GM23338 (cell line): Measurements from ENCODE around the gene COLQ. TPM values are rescaled to one million over a fixed set of nuclear protein-coding genes. Genes with fewer than 3 reads are reported as not detected.

ENCODE experiments used
- ATAC-seq: fragments of 200-7000 bp; cut with Tn5 transposase; 3 replicates; pipeline ENCODE4 v1.9.1; 2020
- DNase-seq: peaks from one replicate; pipeline ENCODE4 v3.0.0-alpha.2; 2015; ENCODE audit warnings: low spot score
- H2AFZ ChIP-seq: fragments of 200-600 bp; sonication (generic); 2 replicates; pipeline ENCODE4 v1.8.0; 2016; ENCODE audit warnings: antibody characterized with exemption, mild to moderate bottlenecking, moderate library complexity
- H3F3A ChIP-seq: fragments of 200-600 bp; sonication (generic); replicated peaks from 2 replicates; pipeline ENCODE4 v1.8.0; 2017; ENCODE audit warnings: antibody characterized with exemption, mixed run types, low read depth
- H3K27ac ChIP-seq: fragments of 200-600 bp; sonication (generic); 2 replicates; pipeline ENCODE4 v1.6.1; 2016; ENCODE audit warnings: low read depth
- H3K27me3 ChIP-seq: fragments of 200-600 bp; sonication (generic); 2 replicates; pipeline ENCODE4 v1.8.0; 2016; ENCODE audit warnings: mild to moderate bottlenecking, mixed run types, moderate library complexity; ENCODE audit not compliant: insufficient read depth
- H3K36me3 ChIP-seq: fragments of 200-600 bp; sonication (generic); 2 replicates; pipeline ENCODE4 v1.8.0; 2016; ENCODE audit warnings: mild to moderate bottlenecking; ENCODE audit not compliant: insufficient read depth
- H3K4me1 ChIP-seq: fragments of 200-600 bp; sonication (generic); 2 replicates; pipeline ENCODE4 v1.8.0; 2016; ENCODE audit warnings: mild to moderate bottlenecking, moderate library complexity; ENCODE audit not compliant: insufficient read depth
- H3K4me2 ChIP-seq: fragments of 200-600 bp; sonication (generic); 2 replicates; pipeline ENCODE4 v1.7.1; 2017; ENCODE audit warnings: mixed run types
- H3K4me3 ChIP-seq: fragments of 200-600 bp; sonication (generic); 2 replicates; pipeline ENCODE4 v1.6.1; 2016; ENCODE audit warnings: mixed run types
- H3K79me2 ChIP-seq: fragments of 200-600 bp; sonication (generic); replicated peaks from 2 replicates; pipeline ENCODE4 v1.8.0; 2017; ENCODE audit warnings: mild to moderate bottlenecking; ENCODE audit not compliant: insufficient read depth
- H3K9me2 ChIP-seq: fragments of 200-600 bp; sonication (generic); 2 replicates; pipeline ENCODE4 v1.8.0; 2017; ENCODE audit not compliant: insufficient read depth
- H4K20me1 ChIP-seq: fragments of 200-600 bp; sonication (generic); replicated peaks from 2 replicates; pipeline ENCODE4 v1.8.0; 2017; ENCODE audit warnings: mild to moderate bottlenecking; ENCODE audit not compliant: insufficient read depth
- H3K27ac Mint-ChIP-seq: 2 replicates; pipeline ENCODE4 v1.8.0; 2020; ENCODE audit warnings: inconsistent platforms, mild to moderate bottlenecking, moderate library complexity, mixed read lengths
- H3K27me3 Mint-ChIP-seq: 3 replicates; pipeline ENCODE4 v1.8.0; 2022; ENCODE audit warnings: low read depth, mild to moderate bottlenecking, moderate library complexity, mixed read lengths, inconsistent platforms; ENCODE audit not compliant: insufficient read depth, poor library complexity
- H3K36me3 Mint-ChIP-seq: 3 replicates; pipeline ENCODE4 v1.8.0; 2021; ENCODE audit warnings: low read depth, mild to moderate bottlenecking, inconsistent platforms, moderate library complexity, mixed read lengths
- H3K4me1 Mint-ChIP-seq: 3 replicates; pipeline ENCODE4 v1.8.0; 2020; ENCODE audit warnings: mild to moderate bottlenecking, inconsistent platforms, mixed read lengths
- H3K4me3 Mint-ChIP-seq: 3 replicates; pipeline ENCODE4 v1.8.0; 2021; ENCODE audit warnings: moderate library complexity, mild to moderate bottlenecking, inconsistent platforms, mixed read lengths
- H3K9me3 Mint-ChIP-seq: 3 replicates; pipeline ENCODE4 v1.8.0; 2020; ENCODE audit warnings: moderate library complexity, mild to moderate bottlenecking, inconsistent platforms, mixed read lengths
- CREB1 ChIP-seq: fragments of 250-450 bp; sonication (Bioruptor Pico); IDR thresholded peaks from 2 replicates; pipeline ENCODE4 v1.5.0; 2020; ENCODE audit warnings: low read depth, mild to moderate bottlenecking, moderate library complexity
- EZH2 ChIP-seq: fragments of 200-600 bp; sonication (generic); IDR thresholded peaks from one replicate; pipeline ENCODE4 v1.8.0; 2017; ENCODE audit warnings: antibody characterized with exemption, mild to moderate bottlenecking, low read depth; ENCODE audit not compliant: unreplicated experiment
- EZH2phosphoT487 ChIP-seq: fragments of 200-600 bp; sonication (generic); IDR thresholded peaks from one replicate; pipeline ENCODE4 v1.8.1; 2018; ENCODE audit warnings: antibody characterized with exemption; ENCODE audit not compliant: unreplicated experiment
- JUNB ChIP-seq: IDR thresholded peaks from one replicate; pipeline ENCODE4 v1.6.1; 2016; ENCODE audit warnings: antibody characterized with exemption; ENCODE audit not compliant: unreplicated experiment
- NANOG ChIP-seq: IDR thresholded peaks from 2 replicates; pipeline ENCODE4 v1.6.1; 2016; ENCODE audit warnings: antibody characterized with exemption, borderline replicate concordance
- POLR2AphosphoS5 ChIP-seq: IDR thresholded peaks from 2 replicates; pipeline ENCODE4 v1.6.1; 2016; ENCODE audit warnings: antibody characterized with exemption, low read depth
- REST ChIP-seq: IDR thresholded peaks from one replicate; pipeline ENCODE4 v1.6.1; 2018; ENCODE audit warnings: antibody characterized with exemption; ENCODE audit not compliant: unreplicated experiment
- STAT1 ChIP-seq: IDR thresholded peaks from one replicate; pipeline ENCODE4 v1.6.1; 2016; ENCODE audit warnings: antibody characterized with exemption; ENCODE audit not compliant: unreplicated experiment
- ZNF114 ChIP-seq: fragments of 250-450 bp; sonication (Bioruptor Pico); IDR thresholded peaks from 2 replicates; pipeline ENCODE4 v1.5.0; 2020; ENCODE audit warnings: mild to moderate bottlenecking, moderate library complexity
- ZNF331 ChIP-seq: fragments of 250-450 bp; sonication (Bioruptor Pico); IDR thresholded peaks from 2 replicates; pipeline ENCODE4 v1.5.0; 2020; ENCODE audit warnings: low read depth, mild to moderate bottlenecking, moderate library complexity
- polyA plus RNA-seq: library from polyadenylated mRNA; unstranded; fragments of >200 nt; fragmentation: Nextera tagmentation; extraction: Ambion mirVana; gene quantifications from 2 replicates; pipeline ENCODE4 v1.2.1, GENCODE V29; 2016
- total RNA-seq: library from RNA; depleted of rRNA; stranded (reverse); fragments of >200 nt; shearing (Covaris generic); gene quantifications from 2 replicates; pipeline ENCODE4 v1.2.3, GENCODE V29; 2014
- TF ChIP-seq, protein P1 (sequence below), 2 experiments: fragments of 200-600 bp in 1 of 2; sonication (generic) in 1 of 2; conservative IDR thresholded peaks; 2 replicates each; pipeline versions ENCODE4 v1.5.1 to v1.6.1; 2016 to 2017; ENCODE audit warnings: antibody characterized with exemption in 2 of 2, low read depth in 2 of 2, mild to moderate bottlenecking in 2 of 2, moderate library complexity in 1 of 2
- TF ChIP-seq, protein P2 (sequence below): fragments of 250-450 bp; sonication (Bioruptor Pico); IDR thresholded peaks from 2 replicates; pipeline ENCODE4 v1.5.0; 2020; ENCODE audit warnings: mild to moderate bottlenecking, moderate library complexity
- TF ChIP-seq, protein P3 (sequence below): IDR thresholded peaks from 2 replicates; pipeline ENCODE4 v1.6.1; 2016; ENCODE audit warnings: antibody characterized with exemption

COLQ gene
- total and polyA plus RNA-seq, 2 experiments from 2014 or later: 0.78 to 2.0 TPM

GRCh38 chr3:15452961-15453360 lies 68.5 kb downstream of the COLQ start (continued):
- TF ChIP-seq ZNF114 (CRISPR knock-in tag): no peak

GRCh38 chr3:15452156-15452555 lies 69.3 kb downstream of the COLQ start:
- H3K4me3 Mint-ChIP-seq: no peak overlapping the region
- no peaks in the 10 kb centered on the region for H3K36me3 ChIP-seq

More at GRCh38 chr3:15452156-15452555, 69.3 kb downstream of the COLQ start:
- Histone ChIP-seq H3K9me2 (no peaks in the 10 kb centered on the region), H3K27me3 (no peaks in the 10 kb centered on the region), H3K27ac (no peak overlapping the region), H3K4me1 (no peaks in the 10 kb centered on the region), H3K4me3 (no peak overlapping the region), H3K4me2 (no peak overlapping the region), H4K20me1 (no peaks in the 10 kb centered on the region), H3F3A (no peaks in the 10 kb centered on the region), H2AFZ (no peak overlapping the region), H3K79me2 (no peaks in the 10 kb centered on the region)
- Mint-ChIP-seq H3K27me3 (peaks cover 2% of the 10 kb centered on the region), H3K9me3 (no peaks in the 10 kb centered on the region), H3K4me1 (no peaks in the 10 kb centered on the region), H3K36me3 (no peaks in the 10 kb centered on the region; the same call in 2 of the 3 replicates), H3K27ac (no peak overlapping the region)
- no peak for ATAC-seq
- no peak for DNase-seq
- TF ChIP-seq NANOG: no peak
- TF ChIP-seq, protein P1, sequence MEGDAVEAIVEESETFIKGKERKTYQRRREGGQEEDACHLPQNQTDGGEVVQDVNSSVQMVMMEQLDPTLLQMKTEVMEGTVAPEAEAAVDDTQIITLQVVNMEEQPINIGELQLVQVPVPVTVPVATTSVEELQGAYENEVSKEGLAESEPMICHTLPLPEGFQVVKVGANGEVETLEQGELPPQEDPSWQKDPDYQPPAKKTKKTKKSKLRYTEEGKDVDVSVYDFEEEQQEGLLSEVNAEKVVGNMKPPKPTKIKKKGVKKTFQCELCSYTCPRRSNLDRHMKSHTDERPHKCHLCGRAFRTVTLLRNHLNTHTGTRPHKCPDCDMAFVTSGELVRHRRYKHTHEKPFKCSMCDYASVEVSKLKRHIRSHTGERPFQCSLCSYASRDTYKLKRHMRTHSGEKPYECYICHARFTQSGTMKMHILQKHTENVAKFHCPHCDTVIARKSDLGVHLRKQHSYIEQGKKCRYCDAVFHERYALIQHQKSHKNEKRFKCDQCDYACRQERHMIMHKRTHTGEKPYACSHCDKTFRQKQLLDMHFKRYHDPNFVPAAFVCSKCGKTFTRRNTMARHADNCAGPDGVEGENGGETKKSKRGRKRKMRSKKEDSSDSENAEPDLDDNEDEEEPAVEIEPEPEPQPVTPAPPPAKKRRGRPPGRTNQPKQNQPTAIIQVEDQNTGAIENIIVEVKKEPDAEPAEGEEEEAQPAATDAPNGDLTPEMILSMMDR (conservative IDR thresholded peaks at IDR 0.05; ENCODE audit: low read depth in 2 of 2): no peak
- TF ChIP-seq ZNF331: no peak
- no peak for TF ChIP-seq REST
- TF ChIP-seq JUNB: no peak
- no peak for TF ChIP-seq ZNF114 (CRISPR knock-in tag)
- no peak for TF ChIP-seq CREB1
- TF ChIP-seq STAT1: no peak
- no peak for TF ChIP-seq EZH2
- no peak for TF ChIP-seq POLR2AphosphoS5
- TF ChIP-seq, protein P2, sequence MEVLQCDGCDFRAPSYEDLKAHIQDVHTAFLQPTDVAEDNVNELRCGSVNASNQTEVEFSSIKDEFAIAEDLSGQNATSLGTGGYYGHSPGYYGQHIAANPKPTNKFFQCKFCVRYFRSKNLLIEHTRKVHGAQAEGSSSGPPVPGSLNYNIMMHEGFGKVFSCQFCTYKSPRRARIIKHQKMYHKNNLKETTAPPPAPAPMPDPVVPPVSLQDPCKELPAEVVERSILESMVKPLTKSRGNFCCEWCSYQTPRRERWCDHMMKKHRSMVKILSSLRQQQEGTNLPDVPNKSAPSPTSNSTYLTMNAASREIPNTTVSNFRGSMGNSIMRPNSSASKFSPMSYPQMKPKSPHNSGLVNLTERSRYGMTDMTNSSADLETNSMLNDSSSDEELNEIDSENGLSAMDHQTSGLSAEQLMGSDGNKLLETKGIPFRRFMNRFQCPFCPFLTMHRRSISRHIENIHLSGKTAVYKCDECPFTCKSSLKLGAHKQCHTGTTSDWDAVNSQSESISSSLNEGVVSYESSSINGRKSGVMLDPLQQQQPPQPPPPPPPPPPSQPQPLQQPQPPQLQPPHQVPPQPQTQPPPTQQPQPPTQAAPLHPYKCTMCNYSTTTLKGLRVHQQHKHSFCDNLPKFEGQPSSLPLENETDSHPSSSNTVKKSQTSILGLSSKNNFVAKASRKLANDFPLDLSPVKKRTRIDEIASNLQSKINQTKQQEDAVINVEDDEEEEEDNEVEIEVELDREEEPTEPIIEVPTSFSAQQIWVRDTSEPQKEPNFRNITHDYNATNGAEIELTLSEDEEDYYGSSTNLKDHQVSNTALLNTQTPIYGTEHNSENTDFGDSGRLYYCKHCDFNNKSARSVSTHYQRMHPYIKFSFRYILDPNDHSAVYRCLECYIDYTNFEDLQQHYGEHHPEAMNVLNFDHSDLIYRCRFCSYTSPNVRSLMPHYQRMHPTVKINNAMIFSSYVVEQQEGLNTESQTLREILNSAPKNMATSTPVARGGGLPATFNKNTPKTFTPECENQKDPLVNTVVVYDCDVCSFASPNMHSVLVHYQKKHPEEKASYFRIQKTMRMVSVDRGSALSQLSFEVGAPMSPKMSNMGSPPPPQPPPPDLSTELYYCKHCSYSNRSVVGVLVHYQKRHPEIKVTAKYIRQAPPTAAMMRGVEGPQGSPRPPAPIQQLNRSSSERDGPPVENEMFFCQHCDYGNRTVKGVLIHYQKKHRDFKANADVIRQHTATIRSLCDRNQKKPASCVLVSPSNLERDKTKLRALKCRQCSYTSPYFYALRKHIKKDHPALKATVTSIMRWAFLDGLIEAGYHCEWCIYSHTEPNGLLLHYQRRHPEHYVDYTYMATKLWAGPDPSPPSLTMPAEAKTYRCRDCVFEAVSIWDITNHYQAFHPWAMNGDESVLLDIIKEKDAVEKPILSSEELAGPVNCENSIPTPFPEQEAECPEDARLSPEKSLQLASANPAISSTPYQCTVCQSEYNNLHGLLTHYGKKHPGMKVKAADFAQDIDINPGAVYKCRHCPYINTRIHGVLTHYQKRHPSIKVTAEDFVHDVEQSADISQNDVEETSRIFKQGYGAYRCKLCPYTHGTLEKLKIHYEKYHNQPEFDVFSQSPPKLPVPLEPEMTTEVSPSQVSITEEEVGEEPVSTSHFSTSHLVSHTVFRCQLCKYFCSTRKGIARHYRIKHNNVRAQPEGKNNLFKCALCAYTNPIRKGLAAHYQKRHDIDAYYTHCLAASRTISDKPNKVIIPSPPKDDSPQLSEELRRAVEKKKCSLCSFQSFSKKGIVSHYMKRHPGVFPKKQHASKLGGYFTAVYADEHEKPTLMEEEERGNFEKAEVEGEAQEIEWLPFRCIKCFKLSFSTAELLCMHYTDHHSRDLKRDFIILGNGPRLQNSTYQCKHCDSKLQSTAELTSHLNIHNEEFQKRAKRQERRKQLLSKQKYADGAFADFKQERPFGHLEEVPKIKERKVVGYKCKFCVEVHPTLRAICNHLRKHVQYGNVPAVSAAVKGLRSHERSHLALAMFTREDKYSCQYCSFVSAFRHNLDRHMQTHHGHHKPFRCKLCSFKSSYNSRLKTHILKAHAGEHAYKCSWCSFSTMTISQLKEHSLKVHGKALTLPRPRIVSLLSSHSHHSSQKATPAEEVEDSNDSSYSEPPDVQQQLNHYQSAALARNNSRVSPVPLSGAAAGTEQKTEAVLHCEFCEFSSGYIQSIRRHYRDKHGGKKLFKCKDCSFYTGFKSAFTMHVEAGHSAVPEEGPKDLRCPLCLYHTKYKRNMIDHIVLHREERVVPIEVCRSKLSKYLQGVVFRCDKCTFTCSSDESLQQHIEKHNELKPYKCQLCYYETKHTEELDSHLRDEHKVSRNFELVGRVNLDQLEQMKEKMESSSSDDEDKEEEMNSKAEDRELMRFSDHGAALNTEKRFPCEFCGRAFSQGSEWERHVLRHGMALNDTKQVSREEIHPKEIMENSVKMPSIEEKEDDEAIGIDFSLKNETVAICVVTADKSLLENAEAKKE (CRISPR knock-in tag): no peak
- TF ChIP-seq EZH2phosphoT487: no peak
- TF ChIP-seq, protein P3, sequence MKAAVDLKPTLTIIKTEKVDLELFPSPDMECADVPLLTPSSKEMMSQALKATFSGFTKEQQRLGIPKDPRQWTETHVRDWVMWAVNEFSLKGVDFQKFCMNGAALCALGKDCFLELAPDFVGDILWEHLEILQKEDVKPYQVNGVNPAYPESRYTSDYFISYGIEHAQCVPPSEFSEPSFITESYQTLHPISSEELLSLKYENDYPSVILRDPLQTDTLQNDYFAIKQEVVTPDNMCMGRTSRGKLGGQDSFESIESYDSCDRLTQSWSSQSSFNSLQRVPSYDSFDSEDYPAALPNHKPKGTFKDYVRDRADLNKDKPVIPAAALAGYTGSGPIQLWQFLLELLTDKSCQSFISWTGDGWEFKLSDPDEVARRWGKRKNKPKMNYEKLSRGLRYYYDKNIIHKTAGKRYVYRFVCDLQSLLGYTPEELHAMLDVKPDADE: no peak
